ENCODE results near the gene ADAM23.

The ADAM23 gene

DNA sequence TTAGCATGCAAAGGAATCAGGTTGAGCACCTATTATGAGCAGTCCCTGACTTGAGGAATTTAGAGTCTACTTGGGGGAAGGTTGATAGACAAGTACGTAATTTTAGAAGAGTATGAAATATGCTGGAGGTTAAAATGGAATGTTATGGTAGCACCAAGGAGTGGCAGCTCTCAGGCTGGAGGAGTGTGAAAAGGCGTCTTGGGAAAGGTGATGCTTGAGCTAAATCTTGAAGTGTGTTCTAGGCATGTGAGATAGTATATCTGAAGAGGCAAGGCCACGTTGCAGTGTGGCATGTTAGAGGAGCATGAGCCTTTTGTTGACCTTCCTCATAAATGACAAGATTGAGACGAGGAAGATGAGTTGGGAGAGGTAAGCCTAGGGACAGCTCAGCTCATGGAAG, 39.3 kb downstream of the ADAM23 start:
- Histone ChIP-seq H3K4me1 (ENCODE audit: control insufficient read depth, low read length) (no peaks in the 10 kb centered on the region), H3K9me3 (ENCODE audit: control insufficient read depth, insufficient read depth, low read length) (no peaks in the 10 kb centered on the region), H3K9me2 (replicated peaks; ENCODE audit: control insufficient read depth, low read length) (no peaks in the 10 kb centered on the region), H3F3A (ENCODE audit: control insufficient read depth, insufficient read depth) (no peaks in the 10 kb centered on the region), H3K4me2 (ENCODE audit: low read length) (no peak overlapping the region), H3K4me3 (ENCODE audit: low read length) (no peak overlapping the region), H3K27me3 (ENCODE audit: control insufficient read depth, low read length) (no peaks in the 10 kb centered on the region), H3K36me3 (ENCODE audit: control insufficient read depth, low read length) (no peaks in the 10 kb centered on the region), H3K79me2 (ENCODE audit: control insufficient read depth, low read length) (no peaks in the 10 kb centered on the region), H4K20me1 (ENCODE audit: control insufficient read depth, insufficient read depth, low read depth, low read length) (no peaks in the 10 kb centered on the region), H3K27ac (ENCODE audit: low read depth, low read length) (no peak overlapping the region)
- no peak for TF ChIP-seq EZH2phosphoT487 (IDR thresholded peaks at IDR 0.05; ENCODE audit: borderline replicate concordance, low read length)
- TF ChIP-seq, protein P1, sequence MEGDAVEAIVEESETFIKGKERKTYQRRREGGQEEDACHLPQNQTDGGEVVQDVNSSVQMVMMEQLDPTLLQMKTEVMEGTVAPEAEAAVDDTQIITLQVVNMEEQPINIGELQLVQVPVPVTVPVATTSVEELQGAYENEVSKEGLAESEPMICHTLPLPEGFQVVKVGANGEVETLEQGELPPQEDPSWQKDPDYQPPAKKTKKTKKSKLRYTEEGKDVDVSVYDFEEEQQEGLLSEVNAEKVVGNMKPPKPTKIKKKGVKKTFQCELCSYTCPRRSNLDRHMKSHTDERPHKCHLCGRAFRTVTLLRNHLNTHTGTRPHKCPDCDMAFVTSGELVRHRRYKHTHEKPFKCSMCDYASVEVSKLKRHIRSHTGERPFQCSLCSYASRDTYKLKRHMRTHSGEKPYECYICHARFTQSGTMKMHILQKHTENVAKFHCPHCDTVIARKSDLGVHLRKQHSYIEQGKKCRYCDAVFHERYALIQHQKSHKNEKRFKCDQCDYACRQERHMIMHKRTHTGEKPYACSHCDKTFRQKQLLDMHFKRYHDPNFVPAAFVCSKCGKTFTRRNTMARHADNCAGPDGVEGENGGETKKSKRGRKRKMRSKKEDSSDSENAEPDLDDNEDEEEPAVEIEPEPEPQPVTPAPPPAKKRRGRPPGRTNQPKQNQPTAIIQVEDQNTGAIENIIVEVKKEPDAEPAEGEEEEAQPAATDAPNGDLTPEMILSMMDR (IDR thresholded peaks at IDR 0.05; ENCODE audit: low read depth, low read length, poor library complexity, severe bottlenecking) = no peak

DNA sequence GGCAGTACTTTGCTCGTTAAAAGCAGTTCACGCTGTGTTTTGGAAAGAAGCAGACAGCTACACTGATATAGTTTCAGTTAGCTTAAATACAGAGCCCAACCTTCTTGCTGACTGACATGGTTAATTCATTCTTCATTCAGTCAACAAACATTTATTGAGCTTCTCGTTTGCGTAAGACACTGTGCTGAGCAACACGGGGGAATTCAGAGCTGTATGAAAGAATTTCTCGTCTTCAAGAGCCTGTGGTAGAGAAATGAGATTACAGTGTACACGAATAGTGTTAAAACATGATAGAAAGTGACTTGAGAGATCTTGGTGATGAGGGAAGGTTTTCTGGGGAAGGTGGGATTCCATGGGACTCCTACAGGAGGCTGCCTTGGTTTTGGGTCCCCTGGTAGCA, 44.7 kb downstream of the ADAM23 start:
- no peaks in the 10 kb centered on the region for H3K9me3 ChIP-seq (ENCODE audit: control insufficient read depth, insufficient read depth, low read length)
- H3K79me2 ChIP-seq (ENCODE audit: control insufficient read depth, low read length) = no peaks in the 10 kb centered on the region
- no peaks in the 10 kb centered on the region for H3K4me1 ChIP-seq (ENCODE audit: control insufficient read depth, low read length)
- H3K27me3 ChIP-seq (ENCODE audit: control insufficient read depth, low read length) = no peaks in the 10 kb centered on the region; the same call in 1 of the 2 replicates
- no peaks in the 10 kb centered on the region for H4K20me1 ChIP-seq (ENCODE audit: control insufficient read depth, insufficient read depth, low read depth, low read length)
- H3K9me2 ChIP-seq (replicated peaks; ENCODE audit: control insufficient read depth, low read length) = no peaks in the 10 kb centered on the region
- H3K36me3 ChIP-seq (ENCODE audit: control insufficient read depth, low read length) = no peaks in the 10 kb centered on the region
- H3K27ac ChIP-seq (ENCODE audit: low read depth, low read length) = no peak overlapping the region
- no peak overlapping the region for H3K4me3 ChIP-seq (ENCODE audit: low read length)
- H3F3A ChIP-seq (ENCODE audit: control insufficient read depth, insufficient read depth) = no peaks in the 10 kb centered on the region
- no peak overlapping the region for H3K4me2 ChIP-seq (ENCODE audit: low read length)
- TF ChIP-seq, protein P1 (IDR thresholded peaks at IDR 0.05; ENCODE audit: low read depth, low read length, poor library complexity, severe bottlenecking) = no peak
- TF ChIP-seq EZH2phosphoT487 (IDR thresholded peaks at IDR 0.05; ENCODE audit: borderline replicate concordance, low read length) = no peak

- TF ChIP-seq, protein P1 (IDR thresholded peaks at IDR 0.05; ENCODE audit: low read depth, low read length, poor library complexity, severe bottlenecking) = no peak
- TF ChIP-seq EZH2phosphoT487 (IDR thresholded peaks at IDR 0.05; ENCODE audit: borderline replicate concordance, low read length) = no peak
- no peaks in the 10 kb centered on the region for H3K9me2 ChIP-seq (replicated peaks; ENCODE audit: control insufficient read depth, low read length)
Observed at GRCh38 chr2:206488623-206489022, 45.3 kb downstream of the ADAM23 start.

More at GRCh38 chr2:206488623-206489022, 45.3 kb downstream of the ADAM23 start:
- H3K4me3 ChIP-seq (ENCODE audit: low read length) = no peak overlapping the region
- H3K79me2 ChIP-seq (ENCODE audit: control insufficient read depth, low read length) = no peaks in the 10 kb centered on the region
- H3K27ac ChIP-seq (ENCODE audit: low read depth, low read length) = no peak overlapping the region
- H3K4me2 ChIP-seq (ENCODE audit: low read length) = no peak overlapping the region
- no peaks in the 10 kb centered on the region for H3K4me1 ChIP-seq (ENCODE audit: control insufficient read depth, low read length)
- no peaks in the 10 kb centered on the region for H3K36me3 ChIP-seq (ENCODE audit: control insufficient read depth, low read length)
- no peaks in the 10 kb centered on the region; the same call in 1 of the 2 replicates for H3K27me3 ChIP-seq (ENCODE audit: control insufficient read depth, low read length)
- no peaks in the 10 kb centered on the region for H4K20me1 ChIP-seq (ENCODE audit: control insufficient read depth, insufficient read depth, low read depth, low read length)
- H3K9me3 ChIP-seq (ENCODE audit: control insufficient read depth, insufficient read depth, low read length) = no peaks in the 10 kb centered on the region
- no peaks in the 10 kb centered on the region for H3F3A ChIP-seq (ENCODE audit: control insufficient read depth, insufficient read depth)
